Kidney (tissue), 14 donors: ENCODE results near the gene CCT6B. TPM values are rescaled to one million over a fixed set of nuclear protein-coding genes. Genes with fewer than 3 reads are reported as not detected.

ENCODE experiments used
- DNase-seq, 5 donors: peaks; one replicate each; pipeline ENCODE4 v3.0.0-alpha.2; 2013 to 2020
- FAIRE-seq: peaks from 2 replicates; lab custom pipeline; 2012; peaks lifted over from hg19 to GRCh38; lab: Jason Lieb, UNC
- H3K27ac ChIP-seq, 2 donors: one replicate each; pipeline ENCODE4 v1.7.0; 2013; ENCODE audit warnings: low read depth in 2 of 2, low read length in 2 of 2, inconsistent platforms in 1 of 2
- H3K27me3 ChIP-seq: one replicate; pipeline ENCODE4 v1.7.1; 2013; ENCODE audit warnings: low read length, inconsistent platforms; ENCODE audit not compliant: control insufficient read depth, insufficient read depth
- H3K36me3 ChIP-seq, 3 donors: one replicate each; pipeline versions ENCODE4 v1.7.0 to v1.7.1; 2013; ENCODE audit warnings: low read length in 3 of 3, control low read depth in 1 of 3, inconsistent platforms in 1 of 3; ENCODE audit not compliant: insufficient read depth in 3 of 3, control insufficient read depth in 2 of 3
- H3K4me1 ChIP-seq, 3 donors: one replicate each; pipeline versions ENCODE4 v1.7.0 to v1.7.1; 2013; ENCODE audit warnings: low read length in 3 of 3, inconsistent platforms in 1 of 3, low read depth in 1 of 3; ENCODE audit not compliant: control insufficient read depth in 2 of 3, insufficient read depth in 2 of 3
- H3K4me3 ChIP-seq, 3 donors: one replicate each; pipeline versions ENCODE4 v1.7.0 to v1.8.1; 2013; ENCODE audit warnings: low read length in 3 of 3, control low read depth in 1 of 3, inconsistent platforms in 1 of 3
- H3K9ac ChIP-seq, 3 donors: one replicate each; pipeline versions ENCODE4 v1.7.0 to v1.7.1; 2013; ENCODE audit warnings: low read length in 3 of 3, control low read depth in 1 of 3, inconsistent platforms in 1 of 3
- H3K9me3 ChIP-seq, 3 donors: one replicate each; pipeline versions ENCODE4 v1.7.0 to v1.7.1; 2013; ENCODE audit warnings: low read length in 3 of 3, control low read depth in 1 of 3, inconsistent platforms in 1 of 3; ENCODE audit not compliant: control insufficient read depth in 2 of 3, insufficient read depth in 1 of 3
- CTCF ChIP-seq: IDR thresholded peaks from 3 replicates; pipeline ENCODE4 v1.5.1; 2012; ENCODE audit warnings: mild to moderate bottlenecking, moderate library complexity, borderline replicate concordance; ENCODE audit not compliant: insufficient read depth; ENCODE audit errors: extremely low read depth
- intact Hi-C: fragments of 100-400 bp; cut with DNase I; formaldehyde crosslinking; loops from one replicate; pipeline ENCODE4 v1.11.1; 2022
- polyA plus RNA-seq: library from polyadenylated mRNA; stranded (reverse); fragments of 350-450 nt; fragmentation: Illumina TruSeq; extraction: RNeasy Lipid Tissue Mini Kit (QIAGEN cat#74804); gene quantifications from one replicate; pipeline ENCODE4 v1.2.3, GENCODE V29; 2014; ENCODE audit warnings: low read depth, low replicate concordance; ENCODE audit not compliant: insufficient read depth
- total RNA-seq: library from RNA; stranded (reverse); fragmentation: NEBNext Ultra II Directional; extraction: Animal tissue kit (Norgen Biotek cat#: 25700); gene quantifications from one replicate; pipeline ENCODE4 v1.2.1, GENCODE V29; 2021
- donor health status: control.
- donor health status: control.
- donor health status: control.
- donor health status: control.
- donor health status: control.
- donor health status: DM: yes; HTN: yes; CAD: no.
- donor health status: Normal renal cell carcinoma (clear cell type).

Gene CCT6B
- total and polyA plus RNA-seq, 2 donors from 2014 or later = 2.5 to 3.9 TPM

- intact Hi-C loops = no loop called here
Observed at GRCh38 chr17:35006345-35006744, 45.1 kb upstream of the CCT6B start.

GRCh38 chr17:35003778-35004177, 42.5 kb upstream of the CCT6B start:
- no peak for TF ChIP-seq CTCF
- Histone ChIP-seq H3K4me3 (no peak overlapping the region), H3K4me1 (no peaks in the 10 kb centered on the region), H3K9ac (no peak overlapping the region), H3K36me3 (peaks cover 2 to 28% (median 20%) of the 10 kb centered on the region in 3 donors), H3K27ac (no peak overlapping the region), H3K9me3 (no peaks in the 10 kb centered on the region), H3K27me3 (no peaks in the 10 kb centered on the region)
- no peak for DNase-seq
- intact Hi-C loops = no loop called here
- FAIRE-seq = no peak

More at GRCh38 chr17:35006345-35006744, 45.1 kb upstream of the CCT6B start:
- Histone ChIP-seq H3K36me3 (peaks cover 0 to 19% (median 16%) of the 10 kb centered on the region in 3 donors), H3K27me3 (no peaks in the 10 kb centered on the region), H3K4me1 (no peaks in the 10 kb centered on the region), H3K4me3 (no peak overlapping the region), H3K27ac (no peak overlapping the region), H3K9me3 (no peaks in the 10 kb centered on the region), H3K9ac (no peak overlapping the region)
- no peak for DNase-seq
- TF ChIP-seq CTCF = no peak
- no peak for FAIRE-seq

- FAIRE-seq (no peak), DNase-seq (no peak)
- H3K4me3 ChIP-seq = no peak overlapping the region
- H3K36me3 ChIP-seq = peaks cover 2 to 32% (median 17%) of the 10 kb centered on the region in 3 donors
- no peak for TF ChIP-seq CTCF
- no peaks in the 10 kb centered on the region for H3K9me3 ChIP-seq
- H3K27ac ChIP-seq = no peak overlapping the region
- no peaks in the 10 kb centered on the region for H3K27me3 ChIP-seq
- intact Hi-C loops = no loop called here
- peaks cover 0 to 3% (median 0%) of the 10 kb centered on the region in 3 donors for H3K4me1 ChIP-seq
- H3K9ac ChIP-seq = no peak overlapping the region
Observed at GRCh38 chr17:35002876-35003551, 41.8 kb upstream of the CCT6B start.
